Stimulated activated CD8-positive, alpha-beta memory T cell treated with anti-CD3 and anti-CD28 coated beads, Interleukin-7, amount 100 ng/mL, for 48 hours (primary cell): ENCODE results near the gene SYNM.

Source experiments
- DNase-seq, 2 donors: peaks; one replicate each; pipeline ENCODE4 v3.0.0-alpha.2; 2020; ENCODE audit warnings: low read depth in 1 of 2; ENCODE audit errors: extremely low read depth in 1 of 2

SYNM gene

DNA sequence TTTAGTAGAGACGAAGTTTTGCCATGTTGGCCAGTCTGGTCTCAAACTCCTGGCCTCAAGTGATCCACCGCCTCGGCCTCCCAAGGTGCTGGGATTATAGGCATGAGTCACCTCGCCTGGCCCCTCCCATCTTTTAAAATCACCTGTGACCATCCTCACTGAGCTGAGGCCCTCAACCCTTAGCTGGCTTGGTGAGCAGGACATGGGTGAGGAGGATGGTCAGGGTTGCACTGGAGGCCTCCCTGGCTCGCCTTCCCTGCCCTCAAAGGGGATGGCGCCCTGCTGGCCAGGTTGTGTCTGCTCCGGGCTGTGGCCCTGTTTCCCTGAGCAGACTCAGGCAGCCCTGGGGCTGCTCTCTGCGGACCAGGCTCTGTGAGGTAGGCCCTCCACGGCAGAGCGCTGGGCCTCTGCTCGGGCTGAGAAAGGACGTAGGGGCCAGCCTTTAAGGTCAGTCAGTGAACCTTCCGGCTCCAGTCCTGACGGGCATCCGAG is 33.7 kb downstream of the SYNM start:
- no peak for DNase-seq

DNA sequence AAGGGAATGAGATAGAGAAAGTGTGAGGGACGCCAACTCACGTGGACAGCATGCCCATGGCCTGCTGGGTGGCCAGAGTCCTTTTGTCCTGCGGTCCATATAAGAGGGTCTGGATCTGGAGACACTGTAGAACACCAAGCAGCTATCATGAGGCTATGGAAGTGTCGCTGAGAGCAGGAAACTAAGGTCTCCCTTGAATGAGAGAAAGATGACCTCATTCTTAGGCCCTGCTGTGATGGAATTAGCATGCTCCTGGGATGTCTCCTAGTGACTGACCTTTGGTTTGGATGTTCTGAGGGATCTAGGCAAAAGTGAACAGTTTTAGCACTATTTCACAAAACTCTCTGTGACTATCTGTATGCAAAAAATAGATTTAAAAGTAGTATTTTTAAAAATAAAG is 34.4 kb downstream of the SYNM start:
- no peak for DNase-seq

DNA sequence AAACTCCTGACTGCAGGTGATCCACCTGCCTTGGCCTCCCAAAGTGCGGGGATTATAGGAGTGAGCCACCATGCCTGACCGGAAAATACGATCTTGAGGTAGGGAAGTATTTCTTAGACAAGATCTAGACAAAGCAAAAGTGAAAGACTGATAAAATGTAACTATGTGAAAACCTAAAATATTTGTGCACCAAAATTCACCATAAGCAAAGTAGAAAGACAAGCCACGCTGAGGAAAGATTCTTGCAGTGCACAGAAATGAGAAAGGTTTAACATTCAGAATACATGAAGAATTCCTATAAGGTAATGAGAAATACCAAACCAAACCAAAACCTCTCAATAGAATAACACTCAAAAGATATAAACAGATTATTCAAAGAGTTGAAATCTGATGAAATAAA is 35.7 kb downstream of the SYNM start:
- no peak for DNase-seq

DNA sequence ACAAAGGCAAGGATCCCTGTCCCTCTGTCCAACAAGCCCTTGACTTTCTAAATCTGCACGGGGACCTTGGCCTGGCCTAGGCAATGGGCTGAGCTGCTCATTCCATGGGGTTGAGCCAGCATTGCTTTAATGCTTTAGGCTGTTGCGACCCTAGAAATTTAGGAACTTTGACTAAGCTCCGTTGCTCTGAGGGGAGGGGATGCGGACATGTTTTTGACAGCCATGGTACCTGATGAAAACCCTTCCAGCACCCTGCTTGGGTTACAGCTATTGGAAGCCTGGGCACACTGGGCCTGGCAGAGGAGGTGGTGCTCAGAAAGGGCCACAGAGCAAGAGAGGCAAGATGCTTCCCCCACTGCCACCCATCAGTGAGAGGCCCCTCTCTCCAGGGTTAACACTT is 37.1 kb downstream of the SYNM start:
- no peak for DNase-seq

DNA sequence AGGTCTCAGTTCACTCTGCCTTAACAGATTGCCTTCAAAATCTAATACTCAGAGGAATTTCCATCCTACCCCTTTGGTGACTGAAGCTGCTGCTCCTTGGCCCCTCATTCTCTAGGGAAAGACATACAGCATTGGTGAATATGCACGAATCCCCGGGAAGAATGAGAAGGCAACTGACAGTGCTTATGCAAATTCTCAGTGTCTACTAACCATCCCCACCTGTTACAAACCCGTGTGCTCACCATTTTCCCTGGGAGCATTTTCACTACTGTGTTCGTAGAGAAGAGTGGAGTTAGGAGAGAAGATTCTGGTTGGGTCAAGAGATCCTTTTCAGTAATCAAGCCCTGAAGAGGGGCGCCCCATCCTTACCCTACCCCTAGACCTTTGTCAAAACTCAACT is 37.7 kb downstream of the SYNM start:
- DNase-seq, result no peak

DNA sequence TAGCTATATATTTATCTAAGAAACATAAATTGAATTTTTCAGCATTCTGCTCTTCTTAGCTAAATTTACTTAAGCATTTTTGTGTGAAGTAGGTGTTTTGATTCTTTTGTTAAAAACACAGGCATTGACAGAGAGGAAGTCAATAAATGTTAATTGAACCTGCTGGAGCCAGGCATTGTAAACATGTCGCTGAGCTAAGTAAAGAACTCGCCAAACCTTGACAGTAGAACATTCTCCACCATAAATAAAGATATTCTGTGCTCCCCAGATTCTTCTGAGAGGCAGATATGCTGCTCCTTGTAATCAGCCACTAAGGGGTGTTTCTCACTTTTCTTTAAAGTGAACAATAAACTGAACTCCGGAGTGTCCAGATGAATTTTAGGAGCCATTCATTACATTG is 38.4 kb downstream of the SYNM start:
- DNase-seq, result no peak

DNA sequence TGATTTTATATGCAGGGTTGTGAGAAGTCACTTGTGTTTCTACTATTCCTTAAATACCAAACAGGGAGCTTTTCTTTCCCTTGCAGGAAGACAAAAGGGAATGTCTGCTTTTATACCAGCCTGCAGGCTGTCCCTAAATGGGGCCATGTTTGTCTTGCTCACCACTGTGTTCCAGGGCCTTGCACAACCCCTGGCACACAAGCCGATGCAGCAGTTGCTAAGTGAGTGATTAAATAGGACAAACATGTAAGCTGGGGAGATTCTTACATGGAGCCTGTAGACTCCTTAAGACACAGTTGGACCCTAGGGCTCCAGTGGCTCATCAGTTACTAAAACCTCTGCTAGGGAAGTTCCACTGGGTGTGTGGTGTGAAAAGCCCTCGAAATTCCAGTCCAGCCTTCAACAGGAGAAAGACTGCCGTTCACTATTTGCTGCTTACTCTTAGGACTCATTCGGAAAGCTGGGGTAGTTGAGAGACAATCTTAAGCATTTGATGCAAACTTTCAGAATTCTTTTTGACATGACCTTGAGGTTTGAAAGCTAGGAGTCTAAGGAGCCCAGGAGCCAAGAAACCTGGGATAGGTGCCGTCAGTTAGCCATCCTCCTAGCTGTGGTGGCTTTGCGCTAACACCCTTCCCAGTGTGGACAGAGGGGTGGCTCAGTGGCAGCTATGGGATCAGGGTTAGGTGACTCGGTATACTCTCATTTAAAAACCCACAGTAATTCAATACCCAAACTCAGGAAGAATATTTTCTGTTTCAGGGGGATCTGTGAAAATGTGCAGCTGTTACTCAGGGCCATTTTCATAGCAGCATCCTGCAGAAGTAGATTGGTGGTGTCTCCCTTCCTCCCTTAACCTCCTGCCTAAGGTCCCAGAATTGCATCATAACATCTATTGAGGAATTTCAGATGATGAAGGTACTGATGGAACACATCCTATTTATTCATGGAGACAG is 39.1 kb downstream of the SYNM start:
- no peak for DNase-seq

DNA sequence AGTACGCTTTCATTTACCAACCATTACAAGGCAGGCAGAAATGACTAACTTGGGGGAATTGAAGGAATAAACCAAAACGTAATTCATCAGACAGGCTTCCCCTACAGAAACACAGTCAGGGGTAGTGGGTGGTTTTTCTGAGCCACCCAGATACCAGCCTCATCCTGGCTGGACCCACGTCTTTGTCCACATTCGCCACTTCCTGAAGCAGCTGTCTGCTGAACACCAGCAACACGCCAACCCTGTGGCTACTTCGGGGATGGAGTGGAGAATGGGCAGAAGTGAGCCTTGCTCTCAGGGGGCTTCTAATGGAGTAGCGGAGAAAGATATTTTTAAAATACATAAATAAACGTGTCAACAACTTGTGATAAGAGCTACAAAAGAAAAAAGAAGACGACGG is 40.1 kb downstream of the SYNM start:
- DNase-seq, result no peak

DNA sequence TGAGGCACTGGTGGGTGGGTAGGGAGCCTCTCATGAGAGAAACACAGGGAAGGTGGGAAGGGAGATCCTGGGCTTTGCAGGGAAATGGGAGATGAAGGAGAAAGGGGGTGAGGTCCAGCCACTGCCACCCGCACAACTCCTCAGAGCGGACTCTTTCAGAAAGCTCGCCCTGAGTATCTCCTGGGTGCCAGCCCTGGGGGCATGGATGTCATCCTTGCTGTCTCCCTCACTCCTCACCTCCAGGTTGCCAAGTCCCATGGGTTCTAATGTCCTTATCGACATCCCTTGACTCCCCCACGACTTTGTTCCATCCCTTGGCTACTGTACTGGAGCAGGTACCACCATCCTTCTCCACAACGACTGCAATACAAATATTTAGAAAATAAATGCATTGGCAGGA is 40.9 kb downstream of the SYNM start:
- no peak for DNase-seq

DNA sequence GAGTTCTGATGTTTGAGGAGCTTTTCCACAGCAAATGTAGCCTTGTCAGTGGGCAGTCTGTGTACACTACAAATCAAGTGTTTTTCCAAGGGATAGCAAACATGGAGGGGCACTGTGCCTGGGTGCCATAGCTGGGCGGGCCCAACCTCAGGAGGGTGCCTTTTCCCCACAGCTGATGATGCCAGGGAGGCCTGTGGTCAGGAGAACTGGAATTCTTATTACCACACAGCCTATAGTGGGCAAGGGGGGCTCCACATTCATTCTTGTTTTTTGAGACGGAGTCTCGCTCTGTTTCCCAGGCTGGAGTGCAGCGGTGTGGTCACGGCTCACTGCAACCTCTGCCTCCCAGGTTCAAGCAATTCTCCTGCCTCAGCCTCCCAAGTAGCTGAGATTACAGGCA is 41.8 kb downstream of the SYNM start:
- DNase-seq, result no peak

DNA sequence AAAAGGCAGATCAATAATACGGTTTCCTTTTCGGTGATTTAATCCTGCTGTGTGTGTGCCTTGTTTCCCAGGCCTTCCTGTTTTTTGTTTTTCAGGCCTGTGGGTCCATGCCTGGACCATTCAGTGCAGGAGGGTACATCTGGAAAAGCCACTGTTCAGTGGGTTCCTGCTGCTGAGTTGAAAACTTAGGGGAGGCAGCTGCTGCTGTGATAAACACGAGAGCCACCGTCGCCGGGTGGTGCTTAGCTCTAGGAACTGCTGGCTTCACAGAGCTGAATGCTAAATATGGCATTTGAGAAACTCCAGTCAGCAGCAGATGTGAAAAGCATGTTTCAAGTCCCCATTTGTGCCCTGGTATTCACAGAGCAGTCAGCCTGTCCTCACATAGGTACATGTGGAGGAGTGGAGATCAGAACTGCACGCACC is 44.0 kb downstream of the SYNM start:
- DNase-seq, result no peak

DNA sequence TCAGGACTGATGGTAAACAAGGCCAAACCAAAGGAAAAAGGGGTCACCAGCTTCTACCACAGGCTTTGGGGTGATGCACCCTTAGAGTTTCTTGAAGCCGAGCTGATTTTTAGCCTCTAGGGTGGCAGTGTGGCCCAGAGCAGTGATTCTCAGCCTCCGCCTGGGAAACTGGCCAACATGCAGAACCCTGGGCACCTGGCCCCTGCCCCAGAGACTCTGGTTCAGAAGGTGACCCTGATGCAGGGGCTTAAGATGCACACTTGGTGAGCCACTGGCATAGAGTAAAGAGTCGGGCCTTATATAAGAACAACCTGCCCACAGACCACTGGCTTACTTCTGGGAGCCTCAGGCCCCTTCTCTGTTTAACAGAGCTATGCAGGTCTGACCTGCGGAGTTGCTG is 44.5 kb downstream of the SYNM start:
- no peak for DNase-seq

DNA sequence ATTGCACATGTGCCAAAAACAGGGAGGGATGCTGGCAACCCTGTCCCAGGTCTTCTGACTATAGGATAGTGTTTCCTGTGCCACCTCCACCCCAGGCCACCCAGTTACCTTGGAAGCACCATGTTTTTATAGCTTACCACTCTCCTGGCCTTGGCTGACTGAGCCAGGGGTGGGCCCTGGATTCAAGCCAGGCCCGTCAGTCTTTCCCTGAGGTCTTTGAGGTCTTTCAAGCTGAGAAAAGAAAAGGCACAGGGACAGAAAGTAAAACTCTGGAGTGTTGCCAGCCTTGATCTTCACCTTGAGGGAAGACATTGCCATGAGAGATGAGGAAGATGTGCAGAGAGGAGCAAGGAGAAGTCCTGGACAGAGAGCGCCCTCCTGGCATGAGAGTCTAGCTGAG is 46.3 kb downstream of the SYNM start:
- DNase-seq, result no peak

DNA sequence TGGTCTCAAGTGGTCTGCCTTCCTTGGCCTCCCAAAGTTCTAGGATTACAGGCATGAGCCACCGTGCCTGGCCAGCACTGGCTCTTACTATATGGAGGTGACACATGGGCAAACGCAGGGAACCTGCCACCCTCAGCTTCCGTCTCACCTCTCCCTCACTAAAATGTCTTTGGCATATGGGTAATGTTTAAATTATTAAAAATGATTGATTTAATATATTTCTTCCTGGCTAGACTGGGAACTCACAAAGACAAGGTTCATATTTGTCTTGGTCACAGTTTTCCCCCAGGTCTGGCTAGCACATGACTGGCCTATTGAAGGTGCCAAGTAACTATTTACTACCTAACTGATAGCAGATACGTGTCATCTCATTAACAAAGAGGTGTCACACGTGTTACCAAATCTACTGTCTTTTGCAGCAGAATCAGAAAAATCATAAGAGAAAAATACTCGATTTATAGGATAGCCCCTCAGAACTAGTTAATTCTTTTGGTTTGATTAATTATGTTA is 48.2 kb downstream of the SYNM start:
- DNase-seq, result no peak

DNA sequence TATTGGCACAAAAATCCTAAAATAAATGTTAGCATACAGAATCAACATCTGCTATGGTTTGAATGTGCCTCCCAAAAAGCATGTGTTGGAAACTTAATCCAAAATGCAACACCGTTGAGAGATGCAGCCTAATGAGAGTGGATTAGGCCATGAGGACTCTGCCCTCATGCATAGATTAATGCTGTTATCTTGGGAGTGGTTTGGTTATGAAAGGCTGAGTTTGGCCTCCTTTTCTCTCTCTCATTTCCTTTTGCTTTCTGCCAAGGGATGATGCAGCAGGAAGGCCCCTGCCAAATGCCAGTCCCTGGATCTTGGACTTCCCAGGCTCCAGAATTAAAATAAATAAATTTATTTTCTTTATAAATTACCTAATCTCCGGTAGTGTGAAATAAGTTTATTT is 49.4 kb downstream of the SYNM start:
- DNase-seq, result no peak

DNA sequence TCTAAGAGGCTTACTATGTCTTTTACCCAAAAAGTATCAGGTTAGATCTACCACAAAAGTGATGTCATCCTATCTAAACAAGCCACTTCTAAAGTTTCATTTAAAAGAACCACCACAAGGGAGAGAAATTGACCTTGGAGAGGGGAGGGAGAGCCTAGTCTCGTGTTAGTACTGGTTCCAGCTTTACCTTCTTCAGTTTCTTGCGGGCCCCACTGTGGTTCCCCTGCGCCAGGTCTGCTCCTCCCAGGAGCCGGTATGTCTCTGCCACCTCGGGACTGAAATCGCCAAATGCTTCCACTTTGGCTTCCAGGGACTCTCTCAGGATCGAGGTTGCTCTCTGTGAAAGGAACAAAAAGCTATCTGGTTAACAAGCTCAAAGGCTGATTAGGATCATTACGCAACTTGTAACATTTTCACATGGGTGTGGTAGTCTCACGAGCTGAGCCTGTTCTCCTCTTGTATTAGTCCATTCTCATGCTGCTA is 51.1 kb downstream of the SYNM start:
- no peak for DNase-seq

DNA sequence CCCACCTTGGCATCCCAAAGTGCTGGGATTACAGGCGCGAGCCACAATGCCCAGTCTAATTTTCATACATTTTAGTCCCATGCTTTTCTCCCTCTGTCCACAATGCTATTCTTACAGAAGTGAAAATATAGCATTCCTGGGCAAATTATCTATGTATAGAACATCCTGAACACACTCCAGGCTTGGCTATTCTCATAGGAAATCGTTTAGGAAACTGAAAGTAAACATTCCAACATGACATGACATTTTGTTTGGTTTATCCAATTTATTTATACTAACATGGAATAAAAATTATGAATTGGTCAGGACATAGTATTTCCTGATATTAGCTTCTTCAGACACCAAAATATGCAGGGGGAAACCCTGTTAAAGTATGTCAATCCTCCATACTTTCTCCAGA is 52.6 kb downstream of the SYNM start:
- DNase-seq, result no peak

DNA sequence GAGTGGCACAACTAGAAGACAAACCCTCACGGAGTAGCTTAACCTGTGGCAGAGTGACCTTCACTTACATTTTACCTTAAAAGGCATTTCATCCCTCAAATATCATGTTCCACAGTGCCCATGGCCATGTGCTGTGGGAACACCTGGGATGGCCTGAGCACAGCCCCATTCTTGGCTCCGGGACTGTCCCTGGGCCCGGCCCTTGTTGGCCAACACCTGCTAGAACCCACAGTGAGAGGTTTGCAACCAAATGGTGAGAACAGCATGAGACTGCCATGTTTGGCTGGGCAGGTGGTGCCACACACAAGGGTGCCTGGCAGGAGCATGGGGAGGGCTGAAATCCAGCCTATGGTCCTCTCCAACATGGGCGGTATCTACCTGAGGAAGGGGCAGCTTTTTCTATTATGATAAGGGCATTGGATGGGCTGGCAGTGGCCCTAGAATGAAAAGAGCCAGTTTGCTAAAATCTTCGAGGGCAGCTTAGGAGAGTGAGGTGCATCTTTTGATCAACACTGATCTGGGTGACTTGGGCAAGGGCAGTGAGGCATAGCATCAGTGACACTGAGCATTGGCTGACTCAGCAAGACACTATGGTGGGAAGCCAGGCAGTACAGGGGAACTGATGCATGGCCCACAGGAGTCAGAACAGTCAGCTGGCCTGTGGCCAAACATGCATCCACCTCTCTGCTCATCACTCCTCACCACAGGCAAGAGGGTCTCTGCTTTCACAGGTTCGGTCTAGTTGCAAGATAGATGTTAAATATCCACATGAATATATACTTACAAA is 53.9 kb downstream of the SYNM start:
- no peak for DNase-seq

DNA sequence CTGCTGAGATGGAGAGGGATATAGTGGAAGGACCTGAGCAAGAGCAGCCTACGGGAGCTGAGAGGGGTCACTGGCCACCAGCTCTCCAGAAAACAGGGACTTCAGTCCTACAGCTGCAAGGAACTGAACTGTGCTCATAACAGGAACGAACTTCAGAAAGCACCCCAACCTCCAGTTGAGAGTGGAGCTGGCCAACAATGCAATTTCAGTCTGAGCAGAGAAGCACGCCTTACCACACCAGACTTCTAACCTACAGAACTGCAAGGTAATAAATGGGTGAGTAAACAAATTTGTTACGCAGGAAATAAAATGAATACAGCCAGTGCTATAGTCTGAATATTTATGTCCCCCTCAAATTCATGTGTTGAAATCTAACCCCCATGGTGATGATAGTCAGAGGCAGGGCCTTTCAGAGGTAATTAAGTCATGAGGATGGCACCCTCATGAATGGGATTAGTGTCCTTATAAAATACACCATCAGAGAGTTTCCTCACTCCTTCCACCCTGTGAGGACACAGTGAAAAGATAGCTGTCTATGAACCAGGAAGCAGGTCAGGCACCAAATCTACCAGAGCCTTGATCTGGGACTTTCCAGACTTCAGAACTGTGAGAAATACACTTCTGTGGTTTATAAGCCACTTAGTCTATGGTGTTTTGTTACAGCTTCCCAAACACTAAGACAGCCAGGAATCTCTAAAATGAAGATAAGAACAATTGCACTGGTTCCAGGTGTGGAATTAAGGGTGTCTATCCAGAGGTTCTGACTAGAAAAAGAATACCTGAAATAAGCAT is 58.6 kb downstream of the SYNM start:
- no peak for DNase-seq

DNA sequence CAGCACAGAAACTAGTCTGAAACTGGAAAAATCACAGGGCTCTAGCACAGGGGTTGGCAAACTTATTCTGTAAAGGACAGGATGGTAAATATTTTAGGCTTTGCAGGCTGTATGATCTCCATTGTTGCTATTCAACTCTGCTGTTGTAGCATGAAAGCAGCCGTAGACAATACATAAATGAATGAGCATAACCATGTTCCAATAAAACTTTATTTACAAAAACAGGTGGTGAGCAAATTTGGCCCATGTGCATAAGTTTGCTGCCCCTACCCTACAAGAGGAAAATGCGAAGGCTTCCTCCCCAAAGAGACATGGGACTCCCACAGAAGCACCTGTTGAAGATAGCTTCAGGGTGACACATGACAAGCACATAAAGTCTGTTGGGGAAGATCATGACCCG is 59.2 kb downstream of the SYNM start:
- no peak for DNase-seq
